Hematopoietic multipotent progenitor cell (in vitro differentiated cells): ENCODE measurements around the gene SLC49A4. TPM values are rescaled to one million over a fixed set of nuclear protein-coding genes. Genes with fewer than 3 reads are reported as not detected.

ENCODE experiments used
- DNase-seq, 3 donors: peaks; one replicate each; pipeline ENCODE4 v3.0.0-alpha.2; 2011 to 2015; ENCODE audit warnings: low read depth in 2 of 3, low spot score in 2 of 3
- total RNA-seq: library from RNA; depleted of rRNA; stranded (reverse); fragments of >200 nt; gene quantifications from one replicate; pipeline ENCODE4 v1.2.3, GENCODE V29; 2012

SLC49A4 gene
- total RNA-seq, 1 donor: 7.0 TPM

- no peak for DNase-seq
Measured at GRCh38 chr3:122784436-122784835, 10.4 kb upstream of the SLC49A4 start.

- no peak for DNase-seq
Measured at GRCh38 chr3:122785231-122785630, 9.6 kb upstream of the SLC49A4 start.

DNA sequence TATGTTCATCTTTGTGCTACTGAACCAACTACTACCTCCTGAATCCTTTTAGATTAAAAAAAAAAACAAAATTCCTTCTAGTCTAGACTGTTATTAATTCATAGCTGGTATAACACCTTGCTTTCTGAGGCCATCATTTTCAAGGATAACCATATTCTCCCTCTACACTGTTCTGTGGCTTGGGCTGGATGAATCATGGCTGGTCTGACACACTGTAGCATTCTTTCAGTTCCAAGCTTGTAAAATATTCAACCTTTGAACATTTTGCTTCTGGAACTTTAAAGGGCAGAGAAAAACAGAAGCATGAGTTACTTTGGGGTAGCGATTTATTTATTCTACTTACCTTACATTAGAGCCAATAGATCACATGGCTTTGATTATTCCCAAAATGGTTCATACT is 8.8 kb upstream of the SLC49A4 start:
- DNase-seq: no peak

DNA sequence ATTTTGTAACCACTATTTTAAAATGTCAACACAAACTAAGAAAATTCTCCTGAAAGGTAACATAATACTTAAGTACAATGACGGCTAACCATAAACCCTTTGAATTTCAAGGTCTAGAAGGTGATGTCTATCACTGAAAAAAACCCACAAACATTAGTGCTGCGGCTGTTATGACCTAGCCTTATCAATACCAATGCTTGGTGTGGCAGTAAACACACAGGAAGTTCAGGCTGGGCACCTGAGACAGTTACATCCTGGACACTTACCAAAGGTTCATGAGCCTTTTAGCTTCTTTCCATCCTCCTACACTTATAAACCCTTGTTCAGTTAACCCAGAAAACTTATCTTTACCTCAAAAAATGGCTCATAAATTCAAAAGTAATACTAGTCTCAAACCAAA is 7.0 kb upstream of the SLC49A4 start:
- no peak for DNase-seq

- DNase-seq: no peak
Measured at GRCh38 chr3:122789585-122790273, 5.1 kb upstream of the SLC49A4 start.

DNA sequence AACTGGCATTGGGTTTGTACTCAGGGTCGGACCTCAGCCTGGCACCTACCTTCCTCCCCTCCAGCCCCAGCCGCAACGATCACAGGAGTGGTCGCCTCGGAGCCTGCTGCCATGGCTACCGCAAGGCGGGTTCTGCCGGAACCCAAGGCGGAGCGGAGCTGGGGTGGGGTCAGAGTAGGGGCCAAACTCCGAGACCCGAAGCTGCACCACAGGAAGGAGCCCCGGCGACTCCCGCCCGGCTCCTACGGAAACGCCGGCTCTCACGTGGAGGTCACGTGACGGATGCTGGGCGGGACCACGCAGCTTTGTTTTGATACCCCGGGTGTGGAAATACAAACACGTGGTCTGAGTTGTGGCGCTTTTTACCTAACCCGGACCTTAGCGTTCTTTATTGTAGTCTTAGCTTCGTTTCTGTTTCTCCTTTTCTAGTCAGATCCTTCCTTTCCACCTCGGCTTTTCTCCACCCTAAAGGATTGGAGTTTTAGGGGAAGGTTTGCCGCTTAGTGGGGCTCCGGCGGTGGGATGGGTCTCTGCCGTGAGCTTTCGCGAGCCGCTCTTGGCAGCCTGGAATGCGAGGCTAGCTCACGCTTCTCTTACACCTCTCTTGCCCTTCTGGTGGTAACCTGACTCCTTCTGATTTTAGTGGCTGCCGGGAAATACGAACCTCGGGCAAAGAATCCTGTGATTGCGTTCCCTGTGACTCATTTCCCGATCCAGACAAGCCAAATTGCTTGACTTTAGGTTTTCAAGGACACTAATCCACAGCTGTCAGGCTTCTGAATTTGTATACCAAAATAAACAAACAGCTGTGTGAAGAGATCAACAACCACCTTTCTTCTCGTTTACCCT is 1.1 kb upstream of the SLC49A4 start, which contains the start of gene HSPBAP1:
HSPBAP1 (minus strand) TSS at position 264 of the 849 bp plus-strand sequence; CDS start at position 113, 151 bp downstream.
- peak; percentile 78 to 93 (median 93) for DNase-seq

- no peak for DNase-seq
Measured at GRCh38 chr3:122794483-122794778, 438 bp upstream of the SLC49A4 start.

GRCh38 chr3:122795674-122796195 is 866 bp downstream of the SLC49A4 start:
- DNase-seq: peak in 1 of 3 donors; percentile 0

GRCh38 chr3:122797291-122797690 is 2.4 kb downstream of the SLC49A4 start:
- no peak for DNase-seq

DNA sequence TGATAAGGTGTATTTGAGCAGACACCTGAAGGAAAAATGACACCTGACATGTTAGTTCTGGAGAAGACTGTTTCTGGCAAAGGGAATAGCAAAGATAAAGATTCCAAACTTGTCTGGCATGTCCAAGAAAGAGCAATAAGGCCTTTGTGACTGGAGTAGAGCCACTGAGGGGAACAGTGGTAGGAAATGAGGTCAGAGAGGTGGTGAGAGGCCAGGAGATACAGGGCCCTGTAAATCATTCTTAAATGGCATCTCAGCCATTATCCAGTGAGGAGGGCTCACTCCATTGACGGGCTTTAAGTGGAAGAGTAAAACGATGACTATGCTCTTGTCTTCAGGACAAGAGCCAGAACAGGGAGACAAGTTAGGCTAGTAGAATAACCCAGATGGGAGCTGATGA is 4.5 kb downstream of the SLC49A4 start:
- DNase-seq: no peak

- DNase-seq: no peak
Measured at GRCh38 chr3:122800031-122800430, 5.2 kb downstream of the SLC49A4 start.

- DNase-seq: no peak
Measured at GRCh38 chr3:122800706-122801237, 5.9 kb downstream of the SLC49A4 start.

DNA sequence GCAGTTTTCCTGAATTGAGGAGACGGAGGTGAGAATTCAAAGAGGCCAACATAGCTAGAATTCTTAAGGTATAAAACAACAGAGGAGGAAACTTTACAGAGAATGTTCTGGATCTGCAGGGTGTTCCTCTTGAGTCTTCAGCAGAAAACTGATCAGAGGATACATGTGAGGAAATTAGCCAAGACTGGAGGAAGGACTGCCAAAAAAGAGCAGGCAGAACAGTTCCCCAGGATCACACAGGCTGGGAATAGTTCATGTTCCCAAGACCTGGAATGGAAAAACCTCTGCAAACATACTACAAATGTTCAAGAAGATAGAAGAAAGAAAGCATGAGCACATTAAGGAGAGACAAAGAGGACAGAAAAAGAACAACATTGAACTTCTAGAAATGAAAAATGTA is 7.5 kb downstream of the SLC49A4 start:
- DNase-seq: no peak

GRCh38 chr3:122803977-122804376 is 9.1 kb downstream of the SLC49A4 start:
- no peak for DNase-seq

- DNase-seq: no peak
Measured at GRCh38 chr3:122810734-122811133, 15.9 kb downstream of the SLC49A4 start.

DNA sequence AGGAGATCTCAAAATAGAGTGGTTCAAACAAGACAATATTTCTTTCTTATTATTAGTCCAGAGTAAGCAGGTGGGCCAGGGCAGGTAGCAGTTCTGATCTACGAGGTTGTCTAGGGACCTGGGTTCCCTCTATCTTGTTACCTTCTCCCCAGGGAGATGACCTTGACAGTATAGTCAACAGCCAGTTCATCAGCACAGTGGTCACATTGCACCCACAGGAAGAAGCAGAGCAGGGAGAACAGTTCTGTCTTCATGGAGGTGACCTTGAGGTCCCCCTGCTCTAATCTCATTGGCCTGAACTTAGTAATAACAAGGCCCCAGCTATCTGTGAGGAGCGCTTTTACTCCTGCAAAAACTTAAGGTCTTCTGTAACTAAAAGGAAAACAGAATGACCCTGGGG is 21.7 kb downstream of the SLC49A4 start:
- DNase-seq: no peak

- DNase-seq: no peak
Measured at GRCh38 chr3:122824465-122825381, 29.9 kb downstream of the SLC49A4 start.

DNA sequence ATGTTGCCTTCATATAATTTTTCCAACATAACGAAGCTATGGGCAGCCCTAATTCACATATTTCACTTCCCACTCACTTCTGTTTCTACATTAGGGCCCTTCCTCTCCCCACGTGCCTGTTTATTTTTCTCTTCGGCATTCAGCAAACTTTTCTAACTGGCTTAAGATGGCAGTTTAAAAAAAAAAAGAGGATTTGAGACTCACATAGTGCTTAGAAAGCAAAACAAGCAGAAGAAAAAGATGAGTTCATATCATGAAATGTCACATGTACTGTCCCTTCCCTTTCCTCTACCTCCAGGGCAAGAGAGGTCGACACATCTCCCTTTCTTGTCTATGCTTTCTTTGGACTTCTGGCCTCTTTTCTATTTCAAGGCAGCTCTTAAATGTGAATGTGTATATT is 30.6 kb downstream of the SLC49A4 start:
- DNase-seq: no peak

DNA sequence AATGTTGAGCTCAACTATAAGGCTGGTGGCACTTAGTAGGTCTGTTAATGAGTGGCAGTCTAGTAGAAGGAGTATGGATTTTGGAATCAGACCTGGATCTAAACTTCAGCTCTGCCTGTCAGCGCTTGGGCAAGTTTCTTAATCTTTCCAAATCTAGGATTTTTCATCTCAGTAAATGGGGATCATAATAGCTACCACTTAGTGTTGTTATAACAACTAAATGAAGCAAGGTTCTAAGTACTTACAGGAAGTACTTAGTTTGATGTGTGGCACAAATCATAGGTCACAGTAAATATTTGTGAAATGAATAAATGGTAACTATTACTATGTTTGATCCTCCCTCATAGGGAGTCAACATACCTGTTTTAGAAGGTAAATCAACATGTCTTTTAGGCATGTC is 31.4 kb downstream of the SLC49A4 start:
- no peak for DNase-seq

- DNase-seq: no peak
Measured at GRCh38 chr3:122828281-122828680, 33.4 kb downstream of the SLC49A4 start.

GRCh38 chr3:122835590-122835989 is 40.7 kb downstream of the SLC49A4 start:
- no peak for DNase-seq
